ENCODE data around the gene ABHD6.

The ABHD6 gene

GRCh38 chr3:58205981-58206380 is 31.6 kb upstream of the ABHD6 start:
- Histone ChIP-seq H3K27ac (ENCODE audit: low read depth, low read length) (no peak overlapping the region), H3K9ac (ENCODE audit: low read length) (no peak overlapping the region), H4K20me1 (ENCODE audit: low read depth, low read length) (no peaks in the 10 kb centered on the region), H3F3A (ENCODE audit: insufficient read depth) (no peaks in the 10 kb centered on the region), H3K27me3 (ENCODE audit: low read length) (no peaks in the 10 kb centered on the region), H3K9me2 (replicated peaks; ENCODE audit: insufficient read depth, low read length) (no peaks in the 10 kb centered on the region), H3K9me3 (ENCODE audit: insufficient read depth, low read length) (no peaks in the 10 kb centered on the region), H3K4me3 (ENCODE audit: insufficient read depth, low read length, poor library complexity, severe bottlenecking) (no peak overlapping the region), H2AFZ (ENCODE audit: low read depth, low read length, severe bottlenecking) (no peak overlapping the region), H3K4me2 (ENCODE audit: low read depth, low read length, poor library complexity, severe bottlenecking) (no peak overlapping the region), H3K36me3 (ENCODE audit: low read length) (no peaks in the 10 kb centered on the region), H3K79me2 (ENCODE audit: insufficient read depth, low read length) (no peaks in the 10 kb centered on the region)
- TF ChIP-seq EZH2phosphoT487 (conservative IDR thresholded peaks at IDR 0.05; ENCODE audit: low read length) (no peak), CTCF (IDR thresholded peaks at IDR 0.05; ENCODE audit: insufficient read depth, low read length, poor library complexity, severe bottlenecking) (no peak)

- no peak overlapping the region for H3K27ac ChIP-seq (ENCODE audit: low read depth, low read length)
- H3K4me2 ChIP-seq (ENCODE audit: low read depth, low read length, poor library complexity, severe bottlenecking) = no peak overlapping the region
- no peaks in the 10 kb centered on the region for H3K36me3 ChIP-seq (ENCODE audit: low read length)
- H3F3A ChIP-seq (ENCODE audit: insufficient read depth) = no peaks in the 10 kb centered on the region
- H2AFZ ChIP-seq (ENCODE audit: low read depth, low read length, severe bottlenecking) = no peak overlapping the region
- H3K79me2 ChIP-seq (ENCODE audit: insufficient read depth, low read length) = no peaks in the 10 kb centered on the region
- no peak overlapping the region for H3K9ac ChIP-seq (ENCODE audit: low read length)
- no peaks in the 10 kb centered on the region for H3K9me3 ChIP-seq (ENCODE audit: insufficient read depth, low read length)
- no peaks in the 10 kb centered on the region for H3K27me3 ChIP-seq (ENCODE audit: low read length)
- no peak overlapping the region for H3K4me3 ChIP-seq (ENCODE audit: insufficient read depth, low read length, poor library complexity, severe bottlenecking)
- H3K9me2 ChIP-seq (replicated peaks; ENCODE audit: insufficient read depth, low read length) = no peaks in the 10 kb centered on the region
- H4K20me1 ChIP-seq (ENCODE audit: low read depth, low read length) = no peaks in the 10 kb centered on the region
- TF ChIP-seq CTCF (IDR thresholded peaks at IDR 0.05; ENCODE audit: insufficient read depth, low read length, poor library complexity, severe bottlenecking) (no peak), EZH2phosphoT487 (conservative IDR thresholded peaks at IDR 0.05; ENCODE audit: low read length) (no peak)
Measured at GRCh38 chr3:58206406-58207011, 31.1 kb upstream of the ABHD6 start.

GRCh38 chr3:58207954-58208353 is 29.6 kb upstream of the ABHD6 start:
- Histone ChIP-seq H3F3A (ENCODE audit: insufficient read depth) (no peaks in the 10 kb centered on the region), H3K9me3 (ENCODE audit: insufficient read depth, low read length) (no peaks in the 10 kb centered on the region), H3K4me3 (ENCODE audit: insufficient read depth, low read length, poor library complexity, severe bottlenecking) (no peak overlapping the region), H3K36me3 (ENCODE audit: low read length) (no peaks in the 10 kb centered on the region), H3K27ac (ENCODE audit: low read depth, low read length) (no peak overlapping the region), H2AFZ (ENCODE audit: low read depth, low read length, severe bottlenecking) (no peak overlapping the region), H3K9me2 (replicated peaks; ENCODE audit: insufficient read depth, low read length) (no peaks in the 10 kb centered on the region), H3K79me2 (ENCODE audit: insufficient read depth, low read length) (no peaks in the 10 kb centered on the region), H3K4me2 (ENCODE audit: low read depth, low read length, poor library complexity, severe bottlenecking) (no peak overlapping the region), H3K9ac (ENCODE audit: low read length) (no peak overlapping the region), H4K20me1 (ENCODE audit: low read depth, low read length) (no peaks in the 10 kb centered on the region), H3K27me3 (ENCODE audit: low read length) (no peaks in the 10 kb centered on the region)
- TF ChIP-seq EZH2phosphoT487 (conservative IDR thresholded peaks at IDR 0.05; ENCODE audit: low read length) = no peak
- TF ChIP-seq CTCF (IDR thresholded peaks at IDR 0.05; ENCODE audit: insufficient read depth, low read length, poor library complexity, severe bottlenecking) = no peak

Measured in SU-DHL-6 (cell line).